ENCODE data around the gene CLTCL1. TPM values are rescaled to one million over a fixed set of nuclear protein-coding genes. Genes with fewer than 3 reads are reported as not detected.

The CLTCL1 gene
- total RNA-seq, 1 donor from 2014 or later = 60.1 TPM

- no peak for DNase-seq
These were observed 140.8 kb downstream of the CLTCL1 start for GRCh38 chr22:19150482-19151328.

GRCh38 chr22:19149991-19150390, 141.5 kb downstream of the CLTCL1 start, which contains the start of gene GSC2:
Gene GSC2 (minus strand): TSS chr22:19150292. CDS start chr22:19150283, 9 bp downstream.
- no peak for DNase-seq

GRCh38 chr22:19149047-19149883, 142.3 kb downstream of the CLTCL1 start:
- peak; percentile 24 for DNase-seq

- DNase-seq = no peak
These were observed 143.0 kb downstream of the CLTCL1 start for GRCh38 chr22:19148417-19149046.

GRCh38 chr22:19147195-19147780, 144.2 kb downstream of the CLTCL1 start:
- no peak for DNase-seq

- DNase-seq = no peak
These were observed 145.1 kb downstream of the CLTCL1 start for GRCh38 chr22:19146215-19146968.

GRCh38 chr22:19143967-19144400, 147.5 kb downstream of the CLTCL1 start:
- DNase-seq = no peak

- DNase-seq = no peak
These were observed 148.3 kb downstream of the CLTCL1 start for GRCh38 chr22:19143212-19143611.

GRCh38 chr22:19142394-19142793, 149.1 kb downstream of the CLTCL1 start:
- no peak for DNase-seq

GRCh38 chr22:19139974-19140373, 151.5 kb downstream of the CLTCL1 start:
- no peak for DNase-seq

- no peak for DNase-seq
These were observed 152.5 kb downstream of the CLTCL1 start for GRCh38 chr22:19139001-19139356.

GRCh38 chr22:19138217-19139000, 153.1 kb downstream of the CLTCL1 start:
- no peak for DNase-seq

- no peak for DNase-seq
These were observed 153.9 kb downstream of the CLTCL1 start for GRCh38 chr22:19137384-19138216.

GRCh38 chr22:19136915-19137314, 154.6 kb downstream of the CLTCL1 start:
- no peak for DNase-seq

- DNase-seq = no peak
These were observed 156.6 kb downstream of the CLTCL1 start for GRCh38 chr22:19134874-19135273.

GRCh38 chr22:19134176-19134831, 157.2 kb downstream of the CLTCL1 start:
- DNase-seq = no peak

- DNase-seq = no peak
These were observed 158.0 kb downstream of the CLTCL1 start for GRCh38 chr22:19133561-19133960.

GRCh38 chr22:19132693-19133400, 158.7 kb downstream of the CLTCL1 start:
- DNase-seq = no peak

GRCh38 chr22:19132153-19132552, 159.4 kb downstream of the CLTCL1 start:
- DNase-seq = no peak

Data from tongue (tissue), 2 donors.